Erythroblast (primary cell): ENCODE measurements around the gene TAB2.

ENCODE experiments used
- DNase-seq, 2 experiments: peaks; one replicate each; lab custom pipeline; 2025; lab: John Stamatoyannopoulos, UW
- GATA1 ChIP-seq: IDR thresholded peaks from 2 replicates; pipeline ENCODE4 v1.6.1; 2011; ENCODE audit warnings: low read depth, mild to moderate bottlenecking, control low read depth, low read length, moderate library complexity
- POLR2A ChIP-seq: IDR thresholded peaks from 2 replicates; pipeline ENCODE4 v1.6.1; 2011; ENCODE audit warnings: mild to moderate bottlenecking, low read length

Gene TAB2

GRCh38 chr6:149356081-149356750 lies 38.7 kb downstream of the TAB2 start:
- TF ChIP-seq GATA1, result no peak
- no peak for TF ChIP-seq POLR2A
- DNase-seq, result no peak

- TF ChIP-seq POLR2A (no peak), GATA1 (no peak)
- DNase-seq, result peak; percentile 52
Measured at GRCh38 chr6:149357726-149358538, 40.4 kb downstream of the TAB2 start.

GRCh38 chr6:149359440-149359839 lies 41.9 kb downstream of the TAB2 start:
- peak; percentile 13 to 20 for DNase-seq
- TF ChIP-seq GATA1 (no peak), POLR2A (no peak)

- no peak for TF ChIP-seq POLR2A
- DNase-seq, result no peak
Measured at GRCh38 chr6:149360536-149360935, 43.0 kb downstream of the TAB2 start.

- no peak for TF ChIP-seq GATA1
- TF ChIP-seq POLR2A, result no peak
- no peak for DNase-seq
Measured at GRCh38 chr6:149362289-149362688, 44.8 kb downstream of the TAB2 start.

- DNase-seq, result no peak
- TF ChIP-seq GATA1, result no peak
- TF ChIP-seq POLR2A, result no peak
Measured at GRCh38 chr6:149363154-149363553, 45.6 kb downstream of the TAB2 start.

- peak; percentile 71 to 92 for DNase-seq
- TF ChIP-seq GATA1 (peak; percentile 25), POLR2A (no peak)
Measured at GRCh38 chr6:149364557-149364956, 47.0 kb downstream of the TAB2 start.

GRCh38 chr6:149365197-149365596 lies 47.7 kb downstream of the TAB2 start:
- no peak for DNase-seq
- TF ChIP-seq POLR2A, result no peak
- TF ChIP-seq GATA1, result no peak

- no peak for TF ChIP-seq POLR2A
- DNase-seq, result no peak
Measured at GRCh38 chr6:149366267-149366921, 48.9 kb downstream of the TAB2 start.

- DNase-seq, result no peak
- no peak for TF ChIP-seq POLR2A
- TF ChIP-seq GATA1, result no peak
Measured at GRCh38 chr6:149368065-149368464, 50.6 kb downstream of the TAB2 start.

- DNase-seq, result no peak
- TF ChIP-seq GATA1 (no peak), POLR2A (no peak)
Measured at GRCh38 chr6:149371154-149371553, 53.6 kb downstream of the TAB2 start.

GRCh38 chr6:149372062-149372461 lies 54.5 kb downstream of the TAB2 start:
- TF ChIP-seq GATA1 (no peak), POLR2A (no peak)
- no peak for DNase-seq

- no peak for DNase-seq
- no peak for TF ChIP-seq GATA1
- no peak for TF ChIP-seq POLR2A
Measured at GRCh38 chr6:149373511-149373910, 56.0 kb downstream of the TAB2 start.

- DNase-seq, result no peak
- no peak for TF ChIP-seq POLR2A
- TF ChIP-seq GATA1, result no peak
Measured at GRCh38 chr6:149379977-149380376, 62.5 kb downstream of the TAB2 start.

- TF ChIP-seq POLR2A, result no peak
- no peak for TF ChIP-seq GATA1
- DNase-seq, result no peak
Measured at GRCh38 chr6:149380523-149380922, 63.0 kb downstream of the TAB2 start.

GRCh38 chr6:149383371-149383770 lies 65.9 kb downstream of the TAB2 start:
- DNase-seq, result no peak
- TF ChIP-seq GATA1 (no peak), POLR2A (no peak)
